Activated naive CD4-positive, alpha-beta T cell treated with anti-CD3 and anti-CD28 coated beads for 36 hours (primary cell): ENCODE results near the gene SIGLEC7. TPM values are rescaled to one million over a fixed set of nuclear protein-coding genes. Genes with fewer than 3 reads are reported as not detected.

ENCODE experiments used
- CTCF ChIA-PET: fragments of 350-600 bp; sonication (Branson Sonifier 250); formaldehyde crosslinking; loops from one replicate; lab custom pipeline; 2021; ENCODE audit warnings: antibody characterized with exemption; lab: Charles Lee
- DNase-seq: peaks from one replicate; pipeline ENCODE4 v3.0.0-alpha.2; 2020
- H3K27ac Mint-ChIP-seq: one replicate; pipeline ENCODE4 v1.8.0; 2021; ENCODE audit warnings: mild to moderate bottlenecking, mixed read lengths
- H3K27me3 Mint-ChIP-seq: one replicate; pipeline ENCODE4 v1.8.0; 2021; ENCODE audit warnings: low read depth, mixed read lengths
- H3K36me3 Mint-ChIP-seq: one replicate; pipeline ENCODE4 v1.8.0; 2021; ENCODE audit warnings: low read depth, mixed read lengths
- H3K4me1 Mint-ChIP-seq: one replicate; pipeline ENCODE4 v1.8.0; 2021; ENCODE audit warnings: low read depth, mixed read lengths
- H3K4me3 Mint-ChIP-seq: one replicate; pipeline ENCODE4 v1.8.0; 2021; ENCODE audit warnings: mild to moderate bottlenecking, moderate library complexity, mixed read lengths
- H3K9me3 Mint-ChIP-seq: one replicate; pipeline ENCODE4 v1.8.0; 2021; ENCODE audit warnings: mixed read lengths
- intact Hi-C: fragments of 100-400 bp; cut with micrococcal nuclease; formaldehyde crosslinking; loops from one replicate; pipeline ENCODE4 v1.15.1; 2023
- total RNA-seq, 2 experiments: library from RNA; stranded (reverse); gene quantifications; one replicate each; pipeline ENCODE4 v1.2.3, GENCODE V29; 2021

Gene SIGLEC7
- not detected for total RNA-seq

GRCh38 chr19:51142119-51142518 is at the start of gene SIGLEC7:
TSS of gene SIGLEC7 (plus strand) at chr19:51142301. CDS start at chr19:51142370, 69 bp downstream.
- no peak for DNase-seq
- CTCF ChIA-PET, result no interaction called here

GRCh38 chr19:51093101-51093500 is 49.0 kb upstream of the SIGLEC7 start:
- H3K4me1 Mint-ChIP-seq, result peaks cover 15% of the 10 kb centered on the region

More at GRCh38 chr19:51142119-51142518, at the start of gene SIGLEC7:
- intact Hi-C loops, result no loop called here
- H3K36me3 Mint-ChIP-seq, result no peaks in the 10 kb centered on the region
- H3K27ac Mint-ChIP-seq, result no peak within 1 kb of the TSS
- no peaks in the 10 kb centered on the region for H3K9me3 Mint-ChIP-seq
- peaks cover 10% of the 10 kb centered on the region for H3K4me1 Mint-ChIP-seq
- H3K4me3 Mint-ChIP-seq, result no peak within 1 kb of the TSS
- H3K27me3 Mint-ChIP-seq, result no peaks in the 10 kb centered on the region

GRCh38 chr19:51093510-51094345 is 48.4 kb upstream of the SIGLEC7 start:
- intact Hi-C loops, result loop anchor here (1.0 kb wide), 1 partner anchor 163 kb away; no protein-coding TSS in a partner anchor
- Mint-ChIP-seq H3K36me3 (peaks cover 11% of the 10 kb centered on the region), H3K4me3 (no peak overlapping the region), H3K27ac (no peak overlapping the region), H3K4me1 (peaks cover 15% of the 10 kb centered on the region), H3K27me3 (no peaks in the 10 kb centered on the region), H3K9me3 (no peaks in the 10 kb centered on the region)
- CTCF ChIA-PET, result interaction anchor here (3.1 kb wide), 1 partner anchor 73 kb away, joined by 22 read pairs; no protein-coding TSS in a partner anchor
- no peak for DNase-seq

More at GRCh38 chr19:51093101-51093500, 49.0 kb upstream of the SIGLEC7 start:
- H3K9me3 Mint-ChIP-seq, result no peaks in the 10 kb centered on the region
- intact Hi-C loops, result no loop called here
- CTCF ChIA-PET, result no interaction called here
- no peak overlapping the region for H3K4me3 Mint-ChIP-seq
- no peak for DNase-seq
- no peak overlapping the region for H3K27ac Mint-ChIP-seq
- no peaks in the 10 kb centered on the region for H3K27me3 Mint-ChIP-seq
- H3K36me3 Mint-ChIP-seq, result peaks cover 11% of the 10 kb centered on the region

- no peaks in the 10 kb centered on the region for H3K27me3 Mint-ChIP-seq
- intact Hi-C loops, result loop anchor here (1.0 kb wide), 1 partner anchor 164 kb away; no protein-coding TSS in a partner anchor
- H3K9me3 Mint-ChIP-seq, result no peaks in the 10 kb centered on the region
- H3K4me3 Mint-ChIP-seq, result no peak overlapping the region
- no peak overlapping the region for H3K27ac Mint-ChIP-seq
- H3K36me3 Mint-ChIP-seq, result peaks cover 13% of the 10 kb centered on the region
- H3K4me1 Mint-ChIP-seq, result peaks cover 20% of the 10 kb centered on the region
- peak; percentile 60 for DNase-seq
- CTCF ChIA-PET, result interaction anchor here (0.6 to 3.1 kb wide), 3 partner anchors 74 to 1250 kb away, joined by 3 to 22 read pairs (median 5); no protein-coding TSS in a partner anchor
Measured at GRCh38 chr19:51094696-51095279, 47.3 kb upstream of the SIGLEC7 start.

- Mint-ChIP-seq H3K4me1 (peaks cover 28% of the 10 kb centered on the region), H3K4me3 (no peak overlapping the region), H3K36me3 (peaks cover 13% of the 10 kb centered on the region), H3K9me3 (no peaks in the 10 kb centered on the region), H3K27me3 (no peaks in the 10 kb centered on the region), H3K27ac (no peak overlapping the region)
- intact Hi-C loops, result loop anchor here (1.0 kb wide), 1 partner anchor 75 kb away; no protein-coding TSS in a partner anchor
- CTCF ChIA-PET, result interaction anchor here (0.6 to 3.1 kb wide), 17 partner anchors 8 to 356 kb away, joined by 3 to 22 read pairs (median 3); no protein-coding TSS in a partner anchor
- DNase-seq, result no peak
Measured at GRCh38 chr19:51096473-51097165, 45.5 kb upstream of the SIGLEC7 start.

- peaks cover 13% of the 10 kb centered on the region for H3K36me3 Mint-ChIP-seq
- intact Hi-C loops, result no loop called here
- CTCF ChIA-PET, result interaction anchor here (0.7 to 3.1 kb wide), 14 partner anchors 8 to 355 kb away, joined by 3 to 22 read pairs (median 4); no protein-coding TSS in a partner anchor
- no peaks in the 10 kb centered on the region for H3K9me3 Mint-ChIP-seq
- no peaks in the 10 kb centered on the region for H3K27me3 Mint-ChIP-seq
- H3K4me3 Mint-ChIP-seq, result no peak overlapping the region
- DNase-seq, result peak; percentile 83
- H3K4me1 Mint-ChIP-seq, result peaks cover 32% of the 10 kb centered on the region
- H3K27ac Mint-ChIP-seq, result no peak overlapping the region
Measured at GRCh38 chr19:51097166-51097738, 44.8 kb upstream of the SIGLEC7 start.

- intact Hi-C loops, result no loop called here
- CTCF ChIA-PET, result interaction anchor here (2.1 kb wide), 1 partner anchor 61 kb away, joined by 5 read pairs; no protein-coding TSS in a partner anchor
- H3K4me1 Mint-ChIP-seq, result peaks cover 37% of the 10 kb centered on the region
- peak overlapping the region; percentile 18 for H3K4me3 Mint-ChIP-seq
- H3K27me3 Mint-ChIP-seq, result no peaks in the 10 kb centered on the region
- H3K27ac Mint-ChIP-seq, result no peak overlapping the region
- peaks cover 17% of the 10 kb centered on the region for H3K36me3 Mint-ChIP-seq
- no peak for DNase-seq
- no peaks in the 10 kb centered on the region for H3K9me3 Mint-ChIP-seq
Measured at GRCh38 chr19:51097796-51098195, 44.3 kb upstream of the SIGLEC7 start.

GRCh38 chr19:51098365-51099046 is 43.6 kb upstream of the SIGLEC7 start:
- H3K4me3 Mint-ChIP-seq, result peak overlapping the region; percentile 18

GRCh38 chr19:51099047-51099382 is 43.1 kb upstream of the SIGLEC7 start:
- Mint-ChIP-seq H3K27ac (peak overlapping the region; percentile 41), H3K27me3 (no peaks in the 10 kb centered on the region), H3K4me1 (peaks cover 40% of the 10 kb centered on the region), H3K36me3 (peaks cover 19% of the 10 kb centered on the region), H3K4me3 (peak overlapping the region; percentile 45), H3K9me3 (no peaks in the 10 kb centered on the region)
- intact Hi-C loops, result no loop called here
- CTCF ChIA-PET, result interaction anchor here (0.8 kb wide), 1 partner anchor 78 kb away, joined by 3 read pairs; no protein-coding TSS in a partner anchor
- no peak for DNase-seq

More at GRCh38 chr19:51098365-51099046, 43.6 kb upstream of the SIGLEC7 start:
- Mint-ChIP-seq H3K36me3 (peaks cover 17% of the 10 kb centered on the region), H3K4me1 (peaks cover 37% of the 10 kb centered on the region), H3K27me3 (no peaks in the 10 kb centered on the region), H3K9me3 (no peaks in the 10 kb centered on the region), H3K27ac (no peak overlapping the region)
- CTCF ChIA-PET, result no interaction called here
- peak; percentile 56 for DNase-seq
- intact Hi-C loops, result no loop called here

GRCh38 chr19:51100601-51101000 is 41.5 kb upstream of the SIGLEC7 start:
- DNase-seq, result no peak
- H3K9me3 Mint-ChIP-seq, result no peaks in the 10 kb centered on the region
- peaks cover 22% of the 10 kb centered on the region for H3K36me3 Mint-ChIP-seq
- no peaks in the 10 kb centered on the region for H3K27me3 Mint-ChIP-seq
- no peak overlapping the region for H3K4me3 Mint-ChIP-seq
- CTCF ChIA-PET, result interaction anchor here (0.6 kb wide), 1 partner anchor 8 kb away, joined by 5 read pairs; no protein-coding TSS in a partner anchor
- intact Hi-C loops, result loop anchor here (10.0 kb wide), 1 partner anchor 376 kb away; the partner anchor contains the start of gene CLEC11A
- no peak overlapping the region for H3K27ac Mint-ChIP-seq
- peaks cover 50% of the 10 kb centered on the region for H3K4me1 Mint-ChIP-seq
